Small intestine (tissue), 4 donors: ENCODE measurements around the gene DNER. TPM values are rescaled to one million over a fixed set of nuclear protein-coding genes. Genes with fewer than 3 reads are reported as not detected.

Experiments used
- polyA plus RNA-seq, 4 donors: library from polyadenylated mRNA; stranded (reverse) in 3 of 4; unstranded in 1 of 4; fragments of 200-250 nt in 3 of 4; fragments of 120-200 nt in 1 of 4; gene quantifications; one replicate each; pipeline versions ENCODE4 v1.2.1 to v1.2.3, GENCODE V29; 2013
- donor health status: healthy with polysubstance abuse.
- donor health status: Bipolar disorder and iron deficiency.
- donor health status: healthy.

The DNER gene
- polyA plus RNA-seq, 4 donors = 0.99 to 2.4 TPM; not detected in 2

Other genes with a start within 250 kb of the DNER start
- 10 to 100 TPM; 16.8 to 93.9 (median 25.8) TPM for gene TRIP12, start 207.5 kb upstream of the DNER start, polyA plus RNA-seq
- gene FBXO36, start 207.9 kb upstream of the DNER start, polyA plus RNA-seq = 1 to 10 TPM; 1.2 to 2.3 (median 1.6) TPM